Activated CD8-positive, alpha-beta memory T cell treated with anti-CD3 and anti-CD28 coated beads for 1 hour (primary cell): Measurements from ENCODE around the gene SGSM1.
A peak's percentile ranks its signal among the peaks of the same experiment; 100 is the strongest.

Experiments
- DNase-seq, 2 donors: peaks; one replicate each; pipeline ENCODE4 v3.0.0-alpha.2; 2020; ENCODE audit warnings: low read depth in 1 of 2; ENCODE audit errors: extremely low read depth in 1 of 2

SGSM1 gene

GRCh38 chr22:24803064-24803542 is 2.9 kb upstream of the SGSM1 start:
- peak in 1 of 2 donors; percentile 38 for DNase-seq

GRCh38 chr22:24806663-24807001 is 621 bp downstream of the SGSM1 start:
- no peak for DNase-seq

GRCh38 chr22:24807284-24807950 is 1.4 kb downstream of the SGSM1 start:
- no peak for DNase-seq

GRCh38 chr22:24809331-24809730 is 3.3 kb downstream of the SGSM1 start:
- DNase-seq, result no peak

- no peak for DNase-seq
These were observed 4.2 kb downstream of the SGSM1 start for GRCh38 chr22:24810043-24810749.

GRCh38 chr22:24812950-24813775 is 7.2 kb downstream of the SGSM1 start:
- DNase-seq, result no peak

GRCh38 chr22:24813861-24814770 is 8.1 kb downstream of the SGSM1 start:
- no peak for DNase-seq

- no peak for DNase-seq
These were observed 10.8 kb downstream of the SGSM1 start for GRCh38 chr22:24816806-24817205.

GRCh38 chr22:24819487-24819886 is 13.5 kb downstream of the SGSM1 start:
- no peak for DNase-seq

GRCh38 chr22:24819911-24820461 is 14.0 kb downstream of the SGSM1 start:
- DNase-seq, result no peak

GRCh38 chr22:24822471-24822870 is 16.5 kb downstream of the SGSM1 start:
- no peak for DNase-seq

GRCh38 chr22:24823787-24824186 is 17.8 kb downstream of the SGSM1 start:
- DNase-seq, result no peak

GRCh38 chr22:24824250-24824649 is 18.2 kb downstream of the SGSM1 start:
- no peak for DNase-seq

- DNase-seq, result no peak
These were observed 18.9 kb downstream of the SGSM1 start for GRCh38 chr22:24824915-24825314.

- DNase-seq, result no peak
These were observed 20.8 kb downstream of the SGSM1 start for GRCh38 chr22:24826710-24827285.

GRCh38 chr22:24827296-24827695 is 21.3 kb downstream of the SGSM1 start:
- no peak for DNase-seq

GRCh38 chr22:24830205-24830979 is 24.4 kb downstream of the SGSM1 start:
- no peak for DNase-seq

GRCh38 chr22:24831687-24832086 is 25.7 kb downstream of the SGSM1 start:
- DNase-seq, result no peak

- no peak for DNase-seq
These were observed 28.0 kb downstream of the SGSM1 start for GRCh38 chr22:24833881-24834495.
